Ascending aorta (tissue), 2 donors: ENCODE measurements around the gene STX1B. TPM values are rescaled to one million over a fixed set of nuclear protein-coding genes. Genes with fewer than 3 reads are reported as not detected.

ENCODE experiments used
- DNase-seq, 2 donors: peaks; one replicate each; pipeline ENCODE4 v3.0.0-alpha.2; 2019; ENCODE audit warnings: low spot score in 2 of 2
- H3K27ac ChIP-seq, 2 donors: fragments of 200-600 bp; sonication (generic); one replicate each; pipeline ENCODE4 v1.5.1; 2016 to 2017; ENCODE audit warnings: mild to moderate bottlenecking in 1 of 2
- H3K27me3 ChIP-seq: fragments of 200-600 bp; sonication (generic); one replicate; pipeline ENCODE4 v1.5.1; 2017
- H3K36me3 ChIP-seq, 2 donors: fragments of 200-600 bp; sonication (generic); one replicate each; pipeline ENCODE4 v1.5.1; 2016
- H3K4me1 ChIP-seq, 2 donors: fragments of 200-600 bp; sonication (generic); one replicate each; pipeline ENCODE4 v1.5.1; 2016 to 2017; ENCODE audit warnings: mild to moderate bottlenecking in 1 of 2
- H3K4me3 ChIP-seq, 2 donors: fragments of 200-600 bp; sonication (generic); one replicate each; pipeline ENCODE4 v1.5.1; 2016 to 2017; ENCODE audit warnings: mild to moderate bottlenecking in 1 of 2
- H3K9me3 ChIP-seq, 2 donors: fragments of 200-600 bp; sonication (generic); one replicate each; pipeline ENCODE4 v1.5.1; 2016
- CTCF ChIP-seq, 3 experiments: fragments of 200-600 bp in 2 of 3; fragments of 450-650 bp in 1 of 3; sonication (generic) in 2 of 3; IDR thresholded peaks; one replicate each; pipeline ENCODE4 v1.5.1; 2016 to 2019; ENCODE audit warnings: antibody characterized with exemption in 3 of 3, mild to moderate bottlenecking in 1 of 3, moderate library complexity in 1 of 3
- intact Hi-C: fragments of 100-400 bp; cut with DNase I; formaldehyde crosslinking; loops from one replicate; pipeline ENCODE4 v1.15.1; 2023
- total RNA-seq: library from RNA; depleted of rRNA; stranded (reverse); fragments of >200 nt; gene quantifications from one replicate; pipeline ENCODE4 v1.1.0, GENCODE V29; 2016

The STX1B gene
- total RNA-seq, 1 donor from 2014 or later: 2.0 TPM

- Histone ChIP-seq H3K9me3 (no peaks in the 10 kb centered on the region), H3K36me3 (no peaks in the 10 kb centered on the region), H3K27me3 (no peaks in the 10 kb centered on the region), H3K27ac (no peak overlapping the region), H3K4me1 (peaks cover 2 to 14% of the 10 kb centered on the region in 2 donors), H3K4me3 (no peak overlapping the region)
- no peak for TF ChIP-seq CTCF (IDR thresholded peaks at IDR 0.05)
- intact Hi-C loops: no loop called here
- DNase-seq: no peak
These were observed 7.5 kb downstream of the STX1B start for GRCh38 chr16:31002862-31003341.

- H3K4me1 ChIP-seq: peaks cover 9 to 20% of the 10 kb centered on the region in 2 donors
- no peak overlapping the region for H3K27ac ChIP-seq
- H3K36me3 ChIP-seq: no peaks in the 10 kb centered on the region
- H3K9me3 ChIP-seq: no peaks in the 10 kb centered on the region
- no peak for DNase-seq
- no peaks in the 10 kb centered on the region for H3K27me3 ChIP-seq
- H3K4me3 ChIP-seq: no peak overlapping the region
- TF ChIP-seq CTCF (IDR thresholded peaks at IDR 0.05): no peak
- intact Hi-C loops: no loop called here
These were observed 8.2 kb downstream of the STX1B start for GRCh38 chr16:31002250-31002700.

GRCh38 chr16:31001507-31002249, 8.8 kb downstream of the STX1B start:
- peaks cover 9 to 24% of the 10 kb centered on the region in 2 donors for H3K4me1 ChIP-seq
- H3K36me3 ChIP-seq: no peaks in the 10 kb centered on the region
- TF ChIP-seq CTCF (IDR thresholded peaks at IDR 0.05): no peak
- H3K4me3 ChIP-seq: no peak overlapping the region
- no peaks in the 10 kb centered on the region for H3K9me3 ChIP-seq
- intact Hi-C loops: no loop called here
- no peak overlapping the region for H3K27ac ChIP-seq
- DNase-seq: no peak
- H3K27me3 ChIP-seq: no peaks in the 10 kb centered on the region

- intact Hi-C loops: no loop called here
- DNase-seq: no peak
- Histone ChIP-seq H3K36me3 (no peaks in the 10 kb centered on the region), H3K4me3 (no peak overlapping the region), H3K27me3 (no peaks in the 10 kb centered on the region), H3K9me3 (no peaks in the 10 kb centered on the region), H3K4me1 (peaks cover 9 to 27% of the 10 kb centered on the region in 2 donors), H3K27ac (no peak overlapping the region)
- no peak for TF ChIP-seq CTCF (IDR thresholded peaks at IDR 0.05)
These were observed 9.6 kb downstream of the STX1B start for GRCh38 chr16:31000671-31001382.

- TF ChIP-seq CTCF (IDR thresholded peaks at IDR 0.05): no peak
- no peaks in the 10 kb centered on the region for H3K9me3 ChIP-seq
- intact Hi-C loops: loop anchor here (5.0 kb wide), 3 partner anchors 42 to 873 kb away; partner anchors contain the start of genes SETD1A, VKORC1 and ZNF267
- peak overlapping the region; percentile 90 to 94 for H3K27ac ChIP-seq
- no peaks in the 10 kb centered on the region for H3K36me3 ChIP-seq
- no peaks in the 10 kb centered on the region for H3K27me3 ChIP-seq
- peak in 1 of 2 donors; percentile 80 for DNase-seq
- peaks cover 9 to 27% of the 10 kb centered on the region in 2 donors for H3K4me1 ChIP-seq
- H3K4me3 ChIP-seq: no peak overlapping the region
These were observed 11.3 kb downstream of the STX1B start for GRCh38 chr16:30998852-30999761.
